Prostate gland (tissue), 2 donors: ENCODE results near the gene CCDC28A. TPM values are rescaled to one million over a fixed set of nuclear protein-coding genes. Genes with fewer than 3 reads are reported as not detected.
"Not testable (repeated sequence)": the region's sequence is repeated elsewhere in the genome, so short reads cannot be mapped to it uniquely, and the experiment has no call there.

Experiments used
- DNase-seq: peaks from one replicate; pipeline ENCODE4 v3.0.0-alpha.2; 2019; ENCODE audit warnings: low spot score
- H3K27ac ChIP-seq, 2 donors: fragments of 200-600 bp; sonication (generic); 2 replicates each; pipeline ENCODE4 v1.5.1; 2017 to 2019
- H3K27me3 ChIP-seq: fragments of 200-600 bp; sonication (generic); replicated peaks from 2 replicates; pipeline ENCODE4 v1.5.1; 2019; ENCODE audit not compliant: insufficient read depth
- H3K36me3 ChIP-seq, 2 donors: fragments of 200-600 bp; sonication (generic); 1 replicate in 1 of 2; 2 replicates in 1 of 2; pipeline versions ENCODE4 v1.5.1 to v1.8.1; 2017 to 2019
- H3K4me1 ChIP-seq: fragments of 200-600 bp; sonication (generic); replicated peaks from 2 replicates; pipeline ENCODE4 v1.5.1; 2019
- H3K4me3 ChIP-seq, 2 donors: fragments of 200-600 bp; sonication (generic); 2 replicates each; pipeline ENCODE4 v1.5.1; 2017 to 2019
- H3K9me3 ChIP-seq: fragments of 200-600 bp; sonication (generic); 2 replicates; pipeline ENCODE4 v1.5.1; 2017
- POLR2A ChIP-seq: fragments of 450-650 bp; IDR thresholded peaks from one replicate; pipeline ENCODE4 v1.6.1; 2016; ENCODE audit warnings: antibody characterized with exemption, mild to moderate bottlenecking
- POLR2AphosphoS5 ChIP-seq: sonication (generic); formaldehyde crosslinking; IDR thresholded peaks from one replicate; pipeline ENCODE4 v1.6.1; 2017; ENCODE audit warnings: antibody characterized with exemption
- WGBS: methylation state at CpG from one replicate; pipeline ENCODE4 v1.1.5; 2018; 5-methylcytosine and 5-hydroxymethylcytosine counted together
- intact Hi-C: fragments of 100-400 bp; cut with DNase I; formaldehyde crosslinking; loops from one replicate; pipeline ENCODE4 v1.14.2; 2022
- total RNA-seq, 2 donors: library from RNA; depleted of rRNA; stranded (reverse); fragments of >200 nt; gene quantifications; one replicate each; pipeline ENCODE4 v1.1.0, GENCODE V29; 2016
- TF ChIP-seq, protein P1 (sequence below), 4 experiments: fragments of 200-600 bp in 2 of 4; fragments of 450-650 bp in 2 of 4; sonication (generic) in 2 of 4; IDR thresholded peaks; 1 replicate in 3 of 4; 2 replicates in 1 of 4; pipeline ENCODE4 v1.5.1; 2016 to 2019; ENCODE audit warnings: antibody characterized with exemption in 4 of 4, mild to moderate bottlenecking in 2 of 4, moderate library complexity in 2 of 4

The CCDC28A gene
- total RNA-seq, 2 donors from 2014 or later = 36.3 to 41.6 TPM

DNA sequence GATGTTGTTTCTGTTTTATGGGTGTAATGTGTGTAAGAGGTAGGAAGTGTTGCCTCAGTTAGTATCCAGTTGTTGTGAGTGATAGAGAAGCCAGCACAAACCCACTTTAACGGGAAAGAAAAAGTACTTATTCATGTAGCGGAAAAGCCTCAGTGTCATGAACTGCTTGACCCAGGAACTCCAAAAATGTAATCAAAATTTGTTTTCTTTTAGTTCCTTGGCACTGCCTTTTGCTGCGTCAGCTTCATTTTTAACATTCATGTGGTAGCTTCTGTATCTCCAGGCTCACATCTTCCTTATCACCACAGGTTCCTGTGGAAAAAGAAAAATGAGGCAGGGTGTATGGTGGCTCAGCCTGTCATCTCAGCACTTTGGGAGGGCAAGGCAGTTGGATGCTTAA, 46.4 kb upstream of the CCDC28A start:
- intact Hi-C loops = no loop called here
- Histone ChIP-seq H3K4me3 (no peak overlapping the region), H3K36me3 (no peaks in the 10 kb centered on the region), H3K9me3 (no peaks in the 10 kb centered on the region), H3K27ac (no peak overlapping the region), H3K27me3 (no peaks in the 10 kb centered on the region), H3K4me1 (no peaks in the 10 kb centered on the region)
- no peak for DNase-seq
- TF ChIP-seq POLR2AphosphoS5 = no peak
- no peak for TF ChIP-seq POLR2A
- TF ChIP-seq, protein P1, sequence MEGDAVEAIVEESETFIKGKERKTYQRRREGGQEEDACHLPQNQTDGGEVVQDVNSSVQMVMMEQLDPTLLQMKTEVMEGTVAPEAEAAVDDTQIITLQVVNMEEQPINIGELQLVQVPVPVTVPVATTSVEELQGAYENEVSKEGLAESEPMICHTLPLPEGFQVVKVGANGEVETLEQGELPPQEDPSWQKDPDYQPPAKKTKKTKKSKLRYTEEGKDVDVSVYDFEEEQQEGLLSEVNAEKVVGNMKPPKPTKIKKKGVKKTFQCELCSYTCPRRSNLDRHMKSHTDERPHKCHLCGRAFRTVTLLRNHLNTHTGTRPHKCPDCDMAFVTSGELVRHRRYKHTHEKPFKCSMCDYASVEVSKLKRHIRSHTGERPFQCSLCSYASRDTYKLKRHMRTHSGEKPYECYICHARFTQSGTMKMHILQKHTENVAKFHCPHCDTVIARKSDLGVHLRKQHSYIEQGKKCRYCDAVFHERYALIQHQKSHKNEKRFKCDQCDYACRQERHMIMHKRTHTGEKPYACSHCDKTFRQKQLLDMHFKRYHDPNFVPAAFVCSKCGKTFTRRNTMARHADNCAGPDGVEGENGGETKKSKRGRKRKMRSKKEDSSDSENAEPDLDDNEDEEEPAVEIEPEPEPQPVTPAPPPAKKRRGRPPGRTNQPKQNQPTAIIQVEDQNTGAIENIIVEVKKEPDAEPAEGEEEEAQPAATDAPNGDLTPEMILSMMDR (IDR thresholded peaks at IDR 0.05) = no peak
- 85% methylated on average over 3 of the region's 3 CpGs for WGBS

DNA sequence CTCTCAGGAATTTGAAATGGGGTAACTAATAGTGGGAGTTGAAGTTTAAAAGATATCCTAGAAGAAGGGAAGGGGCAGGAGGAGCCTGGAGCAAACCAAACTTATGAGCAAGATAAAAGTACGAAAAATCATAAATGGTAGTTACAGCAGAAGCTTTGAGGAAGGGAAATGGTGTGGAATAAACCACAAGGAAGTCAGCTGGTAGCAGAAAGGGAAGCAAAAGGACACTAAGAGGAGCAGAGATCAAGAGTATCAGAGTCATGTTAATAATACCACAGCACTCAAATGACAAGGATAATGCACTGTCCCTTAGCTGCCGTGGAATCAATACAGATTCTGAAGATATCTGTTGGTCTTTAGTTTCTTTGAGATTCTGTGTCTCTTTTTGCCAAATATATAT, 44.9 kb upstream of the CCDC28A start:
- 71% methylated on average over 2 of the region's 2 CpGs for WGBS
- no peaks in the 10 kb centered on the region for H3K9me3 ChIP-seq
- no peak for TF ChIP-seq POLR2A
- TF ChIP-seq, protein P1 (IDR thresholded peaks at IDR 0.05) = no peak
- TF ChIP-seq POLR2AphosphoS5 = no peak
- no peak overlapping the region for H3K4me3 ChIP-seq
- intact Hi-C loops = no loop called here
- no peak overlapping the region for H3K27ac ChIP-seq
- no peaks in the 10 kb centered on the region for H3K36me3 ChIP-seq
- H3K27me3 ChIP-seq = no peaks in the 10 kb centered on the region
- DNase-seq = no peak
- H3K4me1 ChIP-seq = no peaks in the 10 kb centered on the region

DNA sequence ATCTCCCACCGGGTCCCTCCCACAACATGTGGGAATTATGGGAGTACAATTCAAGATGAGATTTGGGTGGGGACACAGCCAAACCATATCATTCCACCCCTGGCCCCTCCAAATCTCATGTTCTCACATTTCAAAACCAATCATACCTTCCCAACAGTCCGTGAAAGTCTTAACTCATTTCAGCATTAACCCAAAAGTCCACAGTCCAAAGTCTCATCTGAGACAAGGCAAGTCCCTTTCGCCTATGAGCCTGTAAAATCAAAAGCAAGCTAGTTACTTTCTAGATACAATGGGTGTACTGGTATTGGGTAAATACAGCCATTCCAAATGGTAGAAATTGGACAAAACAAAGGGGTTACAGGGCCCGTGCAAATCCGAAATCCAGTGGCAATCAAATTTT, 43.5 kb upstream of the CCDC28A start:
- H3K27me3 ChIP-seq, H3K4me1 ChIP-seq, H3K4me3 ChIP-seq, H3K9me3 ChIP-seq, intact Hi-C loops, H3K36me3 ChIP-seq, H3K27ac ChIP-seq, DNase-seq: not testable (repeated sequence)
- WGBS = 95% methylated on average over 5 of the region's 5 CpGs

DNA sequence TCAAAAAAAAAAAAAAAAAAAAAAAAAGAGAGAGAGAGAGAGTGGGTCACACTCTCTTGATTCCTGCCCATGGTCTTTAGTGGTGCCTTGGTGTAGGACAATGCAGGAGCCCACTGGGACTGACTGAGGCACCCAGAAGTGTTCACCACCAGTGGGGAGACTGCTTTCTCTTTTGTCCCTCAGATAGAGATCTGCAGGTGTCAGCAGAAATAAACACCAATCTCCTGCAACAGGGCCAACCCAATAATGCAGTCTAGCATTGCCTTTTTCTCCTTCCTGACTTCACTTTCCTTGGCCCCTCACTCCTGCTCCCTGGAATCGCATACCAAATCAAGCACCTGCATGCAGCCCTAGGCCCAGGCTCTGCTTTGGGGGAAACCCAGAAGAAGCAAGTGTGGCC, 39.0 kb upstream of the CCDC28A start:
- DNase-seq = no peak
- no peaks in the 10 kb centered on the region for H3K27me3 ChIP-seq
- intact Hi-C loops = no loop called here
- no peak overlapping the region for H3K27ac ChIP-seq
- no peaks in the 10 kb centered on the region for H3K36me3 ChIP-seq
- no peak overlapping the region for H3K4me3 ChIP-seq
- no peaks in the 10 kb centered on the region for H3K9me3 ChIP-seq
- TF ChIP-seq, protein P1 (IDR thresholded peaks at IDR 0.05) = no peak
- TF ChIP-seq POLR2A (no peak), POLR2AphosphoS5 (no peak)
- no peaks in the 10 kb centered on the region for H3K4me1 ChIP-seq
- WGBS = 93% methylated on average over 1 of the region's 1 CpG

DNA sequence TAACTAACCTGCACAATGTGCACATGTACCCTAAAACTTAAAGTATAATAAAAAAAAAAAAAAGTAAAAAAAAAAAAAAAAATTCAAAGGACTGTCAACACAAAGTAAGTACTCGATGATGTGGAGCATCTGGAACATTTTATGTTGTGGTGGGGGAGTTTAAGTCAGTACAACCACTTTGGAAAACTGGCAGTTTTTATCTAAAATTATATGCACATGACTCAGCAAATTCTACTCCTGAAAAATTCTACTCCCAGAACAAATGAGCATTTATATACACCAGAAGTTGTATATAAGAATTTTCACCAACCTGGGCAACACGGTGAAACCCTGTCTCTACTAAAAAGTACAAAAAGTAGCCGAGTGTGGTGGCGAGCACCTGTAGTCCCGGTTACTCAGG, 36.9 kb upstream of the CCDC28A start:
- Histone ChIP-seq H3K36me3 (no peaks in the 10 kb centered on the region), H3K4me3 (no peak overlapping the region), H3K27ac (no peak overlapping the region), H3K27me3 (no peaks in the 10 kb centered on the region), H3K9me3 (no peaks in the 10 kb centered on the region), H3K4me1 (no peaks in the 10 kb centered on the region)
- TF ChIP-seq POLR2AphosphoS5 = no peak
- TF ChIP-seq, protein P1 (IDR thresholded peaks at IDR 0.05) = no peak
- TF ChIP-seq POLR2A = no peak
- 93% methylated on average over 5 of the region's 5 CpGs for WGBS
- no peak for DNase-seq
- intact Hi-C loops = no loop called here
